Stimulated activated CD4-positive, alpha-beta T cell treated with anti-CD3 and anti-CD28 coated beads, Interleukin-12 subunit alpha, Interleukin-12 subunit beta, amount 100 ng/mL, for 4 hours (primary cell): ENCODE data around the gene ORAI2.

Source experiments
- DNase-seq: peaks from one replicate; pipeline ENCODE4 v3.0.0-alpha.2; 2020

ORAI2 gene

DNA sequence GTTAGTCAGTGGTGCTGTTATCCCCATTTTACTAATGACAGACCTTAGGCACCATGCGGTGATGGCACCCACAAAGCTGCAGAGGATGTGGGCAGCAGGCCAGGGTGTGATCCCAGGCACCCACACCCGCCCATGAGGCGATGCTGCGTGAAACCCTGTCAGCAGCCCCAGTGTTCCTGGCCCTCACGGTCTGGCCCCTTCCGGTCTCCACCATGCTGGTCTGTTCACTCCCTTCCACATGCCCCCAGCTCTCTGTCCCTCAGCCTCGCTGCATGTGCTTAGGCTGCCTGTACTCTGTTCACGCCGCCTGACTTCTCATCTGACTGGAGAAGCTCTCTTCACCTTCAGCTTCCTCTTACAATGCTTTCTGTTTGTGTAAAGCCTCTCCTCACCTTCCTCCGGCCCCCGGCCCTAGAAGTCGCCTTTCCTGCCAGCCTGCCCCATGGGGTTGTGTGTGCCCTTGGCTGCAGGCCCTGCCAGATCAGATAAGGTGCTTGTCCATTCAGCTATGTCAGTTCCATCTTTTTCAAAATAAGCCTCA, 17.6 kb upstream of the ORAI2 start:
- peak; percentile 46 for DNase-seq

DNA sequence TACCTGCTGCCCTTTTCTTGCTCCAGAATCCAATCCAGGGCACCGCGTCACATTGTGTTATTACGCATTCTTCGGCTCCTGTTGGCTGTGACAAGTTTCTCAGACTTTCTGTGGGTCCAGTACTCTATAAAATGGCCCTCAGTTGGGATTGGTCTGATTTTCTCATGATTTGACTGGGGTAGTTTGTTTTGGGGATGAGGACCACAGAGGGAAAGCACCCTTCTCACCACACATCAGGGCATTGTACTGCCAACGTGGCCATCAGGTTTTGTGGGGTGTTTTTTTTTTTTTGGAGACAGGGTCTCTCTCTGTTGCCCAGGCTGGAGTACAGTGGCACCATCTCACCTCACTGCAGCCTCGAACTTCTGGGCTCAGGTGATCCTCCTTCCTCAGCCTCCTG, 17.0 kb upstream of the ORAI2 start:
- DNase-seq: no peak

DNA sequence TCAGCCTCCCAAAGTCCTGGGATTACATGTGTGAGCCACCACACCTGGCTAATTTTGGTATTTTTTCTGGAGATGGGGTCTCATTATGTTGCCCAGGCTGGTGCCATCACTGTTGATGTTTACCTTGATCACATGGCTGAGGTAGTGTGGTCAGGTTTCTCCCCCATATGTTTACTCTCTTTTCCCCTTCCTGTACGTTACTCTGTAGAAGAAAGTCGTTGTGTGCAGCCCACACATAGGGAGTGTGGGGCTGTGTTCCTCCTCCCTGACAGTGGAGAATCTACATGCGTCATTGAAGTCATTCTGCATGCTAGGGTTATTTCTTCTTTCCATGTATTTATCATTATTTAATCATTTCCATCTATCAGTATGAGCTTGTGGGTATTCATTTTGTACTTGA, 16.3 kb upstream of the ORAI2 start:
- DNase-seq: no peak

DNA sequence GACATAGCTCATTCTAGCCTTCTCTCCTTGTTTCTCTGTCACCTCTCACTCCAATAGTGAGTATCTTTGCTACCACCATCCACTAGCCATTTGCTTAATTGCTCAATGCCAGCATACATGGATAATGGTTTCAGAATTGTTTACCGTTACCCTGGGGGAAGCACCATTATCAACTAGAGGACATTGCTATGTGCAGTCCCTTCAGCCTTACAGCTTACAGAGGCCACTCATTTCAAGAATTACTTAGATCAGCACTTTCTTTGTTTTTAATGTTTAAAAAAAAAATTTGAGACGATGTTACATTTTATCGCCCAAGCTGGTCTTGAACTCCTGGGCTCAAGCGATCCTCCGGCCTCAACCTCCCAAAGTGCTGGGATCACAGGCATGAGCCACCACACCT, 14.8 kb upstream of the ORAI2 start:
- no peak for DNase-seq

DNA sequence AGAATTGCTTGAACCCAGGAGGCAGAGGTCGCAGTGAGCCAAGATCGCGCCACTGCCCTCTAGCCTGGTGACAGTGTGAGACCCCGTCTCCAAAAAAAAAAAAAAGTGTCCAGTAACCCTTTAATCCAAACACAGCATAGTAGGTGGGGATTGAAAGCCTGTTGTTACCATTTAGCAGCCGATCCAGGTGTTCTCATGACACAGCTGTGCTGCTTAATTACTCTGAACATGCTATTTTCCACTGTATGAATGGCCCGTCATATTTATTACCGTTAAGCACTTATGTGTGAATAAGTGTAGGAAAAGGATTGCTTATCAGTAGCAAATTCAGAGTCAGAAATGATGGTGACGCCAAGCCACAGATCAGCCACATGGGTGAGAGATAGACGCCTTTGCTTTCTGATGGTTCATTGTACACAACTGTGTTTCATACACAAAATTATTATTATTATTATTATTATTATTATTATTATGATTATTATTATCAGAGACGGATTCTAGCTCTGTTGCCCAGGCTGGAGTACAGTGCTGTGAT, 11.6 kb upstream of the ORAI2 start:
- no peak for DNase-seq

DNA sequence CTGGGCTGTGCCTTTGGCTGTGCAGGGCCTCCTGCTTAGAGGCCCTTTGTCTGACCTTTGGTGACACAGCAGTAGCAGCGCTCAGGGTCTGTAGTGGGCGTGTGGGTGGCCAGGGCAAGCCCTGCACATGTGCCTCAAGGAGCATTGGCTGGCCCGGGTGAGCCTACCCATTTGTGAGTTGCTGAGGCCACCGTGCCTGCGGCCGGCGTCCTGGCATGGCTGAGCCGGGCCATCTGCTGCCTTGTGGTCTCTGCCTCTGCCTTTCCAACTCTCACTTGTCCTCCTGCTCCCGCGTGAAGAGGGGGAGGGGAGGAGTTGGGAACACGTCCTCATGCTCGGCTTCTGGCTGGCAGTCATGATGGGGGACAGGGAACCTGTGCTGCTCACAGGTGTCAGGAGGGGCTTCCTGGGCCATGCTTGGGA, 9.2 kb upstream of the ORAI2 start:
- DNase-seq: no peak

DNA sequence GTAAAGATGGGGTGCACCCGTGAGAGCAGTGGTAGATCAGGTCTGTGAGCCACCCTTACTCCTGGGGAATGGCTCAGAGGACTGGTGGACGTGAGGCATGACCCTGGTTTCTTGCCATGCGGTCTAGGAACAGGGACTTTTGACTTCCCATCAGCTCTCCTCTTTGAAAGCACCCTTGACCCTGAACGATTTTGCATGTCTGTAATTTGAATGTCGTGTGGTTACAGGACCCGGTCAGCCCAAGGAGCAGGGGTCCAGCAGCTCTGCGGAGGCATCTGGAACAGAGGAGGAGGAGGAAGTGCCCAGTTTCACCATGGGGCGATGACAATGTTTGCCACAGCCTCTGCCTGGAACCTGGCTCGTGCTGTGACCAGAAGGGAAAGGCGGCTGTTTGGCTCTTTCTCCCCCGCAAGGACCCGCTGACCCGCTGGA, 8.6 kb upstream of the ORAI2 start:
- no peak for DNase-seq

DNA sequence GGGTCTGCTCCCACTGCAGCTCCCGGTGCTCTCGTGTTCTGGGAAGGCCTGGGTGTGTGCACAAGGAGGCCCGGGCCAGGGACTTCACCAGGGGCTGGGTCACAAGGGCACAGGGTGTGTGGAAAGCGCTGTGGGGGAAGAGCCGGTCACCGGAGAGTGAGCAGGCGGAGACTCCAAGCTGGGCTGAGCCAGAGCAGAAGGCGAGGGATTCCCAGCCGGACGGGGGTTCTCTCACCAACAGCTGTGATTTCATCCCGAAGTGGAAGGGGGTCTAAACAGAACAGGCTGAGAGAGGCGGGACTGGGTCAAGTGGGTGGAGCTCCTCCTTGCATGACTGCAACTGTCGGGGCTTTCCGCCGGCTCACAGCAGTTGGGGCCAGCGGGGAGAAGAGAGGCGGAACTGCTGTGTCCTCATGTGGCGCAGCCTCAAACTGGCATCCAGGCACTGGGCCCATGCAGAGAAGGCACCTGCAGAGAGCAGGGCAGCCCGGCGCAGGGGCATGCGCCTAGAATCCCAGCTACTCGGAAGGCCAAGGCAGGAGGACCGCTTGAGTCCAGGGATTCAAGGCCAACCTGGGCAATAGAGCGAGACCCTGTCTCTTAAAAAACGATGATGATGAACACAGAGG, 7.6 kb upstream of the ORAI2 start:
- DNase-seq: peak; percentile 75

DNA sequence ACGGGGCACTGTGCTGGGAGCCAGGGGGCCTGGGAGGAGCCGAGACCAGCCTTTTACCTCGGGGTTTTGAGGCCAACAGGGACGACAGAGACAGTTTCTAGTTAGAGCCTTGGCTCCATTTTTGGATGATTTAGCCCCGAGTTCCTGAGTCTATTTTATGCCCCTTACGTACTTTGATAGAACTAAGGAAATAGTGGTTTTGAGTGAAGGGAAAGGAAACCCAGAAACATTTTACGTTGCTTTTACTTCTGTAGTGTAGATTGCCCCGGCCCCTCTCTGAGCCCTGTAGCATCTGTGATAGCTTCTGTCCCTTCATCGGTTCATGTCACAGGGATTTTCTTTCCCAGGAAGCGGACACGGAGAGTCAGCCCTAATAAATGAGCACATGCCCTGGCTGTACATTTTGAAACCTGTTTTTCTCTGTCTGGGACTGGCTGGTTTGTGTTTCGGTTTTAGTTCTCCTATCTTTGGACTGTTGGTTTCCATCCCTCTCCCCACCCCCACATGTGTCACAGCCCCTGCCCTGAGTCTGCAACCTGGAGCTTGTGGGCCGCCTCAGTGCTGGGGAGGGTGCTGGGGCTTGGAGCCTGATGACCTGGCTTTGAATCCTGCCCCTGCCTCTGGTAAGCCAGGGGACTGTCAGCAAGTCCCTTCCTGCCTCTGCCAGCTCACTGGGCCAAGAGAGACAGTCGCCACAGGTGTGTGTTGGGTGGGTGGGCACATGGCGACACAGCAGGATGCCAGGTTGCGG, 6.9 kb upstream of the ORAI2 start:
- DNase-seq: peak; percentile 59

DNA sequence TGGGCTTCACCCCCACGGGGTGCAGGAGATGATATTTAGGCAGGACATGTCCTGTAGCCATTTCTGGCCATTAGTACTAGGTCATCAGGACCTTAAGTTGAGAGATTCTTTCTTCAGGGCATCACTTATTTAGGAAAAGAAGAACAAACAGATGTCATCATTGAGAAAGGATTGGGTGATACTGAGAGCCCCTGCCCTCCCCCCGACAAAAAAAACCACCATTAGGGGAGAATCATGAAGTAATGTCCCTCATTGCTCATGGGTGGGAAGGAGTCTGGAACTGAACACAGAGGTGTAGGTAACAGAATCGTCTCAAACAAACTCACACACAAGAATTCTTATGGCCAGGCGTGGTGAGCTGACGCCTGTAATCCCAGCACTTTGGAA, 6.4 kb upstream of the ORAI2 start:
- DNase-seq: no peak

DNA sequence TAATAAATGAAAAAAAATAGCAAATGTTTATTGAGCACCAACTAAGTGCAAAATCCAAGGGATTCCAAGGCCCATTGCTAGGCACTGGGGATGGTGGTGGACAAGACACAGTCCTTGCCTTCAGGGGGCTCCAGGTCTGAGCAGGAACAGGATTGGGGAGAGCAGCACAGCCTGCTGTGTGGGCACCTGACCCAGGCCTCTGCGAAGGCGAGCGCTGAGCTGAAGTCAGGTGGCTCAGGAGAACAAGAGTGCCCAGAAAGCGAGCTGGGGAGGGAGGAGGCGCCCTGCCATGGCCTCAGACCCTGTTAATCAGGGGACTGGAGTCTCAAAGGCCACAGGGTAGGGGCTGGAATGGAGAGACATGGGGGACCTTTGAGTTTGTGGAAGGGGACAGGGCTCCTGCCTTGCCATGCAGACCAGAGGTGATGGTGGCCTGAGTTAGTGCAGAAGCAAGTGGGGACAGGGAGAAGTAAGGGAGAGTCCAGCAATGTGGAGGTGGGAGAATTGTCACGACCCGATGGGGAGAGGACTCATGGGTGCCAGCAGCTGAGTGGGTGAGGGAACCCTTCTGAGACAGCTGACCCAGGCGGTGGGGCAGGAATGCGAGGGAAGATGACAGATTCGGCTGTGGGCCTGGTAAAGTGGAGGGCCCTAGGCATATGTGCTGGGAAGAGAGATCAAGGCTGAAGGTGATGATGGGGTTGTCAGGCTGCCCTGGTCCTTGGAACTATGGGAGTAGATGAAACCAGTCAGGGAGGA, 4.1 kb upstream of the ORAI2 start:
- DNase-seq: no peak

DNA sequence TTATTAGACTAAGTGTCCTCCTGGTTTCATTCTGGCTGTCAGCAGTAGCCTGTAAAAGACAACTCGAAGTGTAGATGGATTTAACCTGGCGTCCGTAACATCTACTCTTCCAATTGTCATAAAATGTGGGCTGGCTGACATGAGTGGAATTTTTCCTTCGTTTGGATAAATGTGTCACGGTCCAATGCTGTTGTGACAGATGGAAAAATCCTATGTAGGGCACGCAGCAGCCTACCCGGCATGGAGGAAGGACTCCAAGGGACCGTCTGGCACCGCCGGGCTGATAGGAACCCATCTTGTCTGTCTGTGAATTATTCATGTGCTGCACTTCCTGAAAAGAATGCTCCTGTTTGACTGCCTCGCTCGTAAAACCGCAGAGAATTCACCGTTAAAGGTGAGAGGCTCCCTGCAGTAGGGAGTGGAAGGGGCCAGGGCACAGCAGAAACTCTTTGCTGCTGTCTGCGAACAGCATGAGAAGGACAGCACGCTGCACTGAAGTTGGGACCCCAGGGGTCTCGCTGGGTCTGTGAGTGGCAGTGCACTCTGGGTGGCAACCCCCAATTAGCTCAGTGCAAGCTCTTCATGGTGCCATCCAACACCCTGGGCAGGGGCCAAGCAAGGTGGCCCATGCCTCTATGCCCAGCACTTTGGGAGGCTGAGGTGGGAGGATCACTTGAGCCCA, 1.6 kb upstream of the ORAI2 start:
- DNase-seq: peak; percentile 46

DNA sequence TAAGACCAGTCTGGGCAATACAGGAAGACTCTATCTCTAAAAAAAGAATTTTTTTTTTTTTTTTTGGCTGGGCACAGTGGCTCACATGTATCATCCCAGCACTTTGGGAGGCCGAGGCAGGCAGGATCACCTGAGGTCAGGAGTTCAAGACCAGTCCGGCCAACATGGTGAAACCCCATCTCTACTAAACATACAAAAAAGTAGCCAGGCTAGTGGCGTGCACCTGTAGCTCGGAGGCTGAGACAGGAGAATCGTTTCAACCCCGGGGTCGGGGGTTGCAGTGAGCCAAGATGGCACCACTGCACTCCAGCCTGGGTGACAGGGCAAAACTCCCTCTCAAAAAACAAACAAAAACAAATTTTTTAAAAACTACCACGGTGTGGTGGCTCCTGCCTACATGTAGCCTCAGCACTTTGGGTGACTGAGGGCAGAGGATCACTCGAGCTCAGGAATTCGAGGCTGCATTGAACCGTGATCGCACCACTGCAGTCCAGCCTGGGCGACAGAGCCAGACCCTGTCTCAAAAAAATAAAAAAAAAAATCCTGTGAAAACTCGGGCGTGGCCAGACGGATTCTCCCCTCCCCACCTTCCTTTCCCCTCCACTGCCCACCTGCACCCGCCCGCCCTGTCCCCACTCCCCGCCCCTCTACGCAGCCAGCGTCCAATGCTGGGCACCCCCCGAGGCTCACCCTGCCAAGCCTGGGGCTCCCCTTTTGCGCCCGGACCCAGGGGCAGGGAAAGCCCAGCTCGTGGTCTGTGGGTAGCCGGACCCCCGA, 745 bp upstream of the ORAI2 start:
- no peak for DNase-seq

DNA sequence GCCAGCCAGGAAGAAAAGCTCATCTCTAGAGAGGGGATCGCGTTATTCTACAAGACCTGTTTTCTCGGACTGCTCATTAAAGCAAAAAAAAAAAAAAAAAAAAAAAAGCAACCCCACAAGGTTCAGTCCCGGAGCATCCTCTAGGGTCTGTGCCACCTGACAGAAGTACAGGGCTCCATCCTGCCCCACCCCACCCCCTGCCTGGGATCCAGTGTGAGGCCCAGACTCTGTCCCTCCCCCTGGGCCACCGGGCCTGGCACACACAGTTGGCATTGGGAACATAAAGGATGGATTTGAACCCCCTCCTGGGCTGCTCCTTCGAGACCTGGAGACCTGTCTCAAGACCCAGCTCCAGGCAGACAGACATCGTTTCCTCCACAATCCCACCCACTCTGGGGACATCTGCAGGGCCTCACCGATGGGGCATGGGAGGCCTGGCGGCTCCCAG, 688 bp downstream of the ORAI2 start:
- no peak for DNase-seq

DNA sequence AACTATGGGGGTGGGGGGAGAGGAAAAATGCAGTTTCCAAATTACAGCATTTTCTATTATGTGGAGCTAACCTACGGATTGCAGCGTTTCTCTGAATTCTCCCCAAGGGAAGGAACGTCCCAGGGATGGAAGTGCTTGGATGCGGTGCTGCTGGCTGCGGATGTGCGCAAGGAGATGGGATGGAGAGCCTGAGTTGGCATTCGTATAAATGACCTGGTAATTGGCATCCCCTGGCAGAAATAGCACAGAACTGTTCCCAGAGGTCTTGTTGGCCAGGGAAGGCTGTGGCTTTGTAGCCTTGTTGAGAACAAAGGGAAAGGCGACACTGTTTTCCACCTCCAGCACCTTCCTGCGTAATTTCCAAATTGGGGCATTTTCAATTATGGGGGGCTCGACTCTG, 2.7 kb downstream of the ORAI2 start:
- no peak for DNase-seq

DNA sequence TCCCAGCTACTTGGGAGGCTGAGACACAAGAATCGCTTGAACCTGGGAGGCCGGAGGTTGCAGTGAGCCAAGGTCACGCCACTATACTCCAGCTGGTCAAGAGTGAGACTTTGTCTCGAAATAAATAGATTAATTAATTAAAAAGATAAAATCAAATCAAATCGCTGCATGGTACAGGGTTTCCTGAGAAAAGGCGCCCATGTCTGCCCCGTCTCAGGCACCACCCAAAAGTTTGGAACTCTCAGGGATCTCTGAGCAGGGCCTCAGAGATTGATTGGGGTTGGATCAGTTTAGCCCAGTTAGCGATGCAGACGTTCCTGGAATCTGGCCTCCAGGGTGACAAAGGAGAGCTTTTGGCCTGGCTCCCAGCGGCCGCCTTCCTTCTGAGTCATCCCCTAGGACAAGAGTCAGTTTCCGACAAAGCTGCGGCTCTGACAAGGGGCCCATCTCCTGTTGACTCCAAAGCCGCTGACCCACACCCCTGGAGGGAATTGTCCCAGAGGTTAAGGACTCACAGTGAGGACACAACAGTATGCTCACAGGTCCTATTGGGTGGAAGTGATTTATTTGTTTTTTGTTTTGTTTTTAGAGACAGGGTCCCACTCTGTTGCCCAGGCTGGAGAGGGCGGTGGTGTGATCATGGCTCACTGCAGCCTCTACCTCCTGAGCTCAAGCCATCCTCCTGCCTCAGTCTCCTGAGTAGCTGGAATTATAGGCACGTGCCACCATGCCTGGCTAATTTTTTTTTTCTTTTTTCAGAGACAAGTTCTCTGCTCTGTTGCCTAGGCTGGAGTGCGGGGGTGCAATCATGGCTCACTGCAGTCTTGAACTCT, 6.8 kb downstream of the ORAI2 start:
- DNase-seq: no peak

DNA sequence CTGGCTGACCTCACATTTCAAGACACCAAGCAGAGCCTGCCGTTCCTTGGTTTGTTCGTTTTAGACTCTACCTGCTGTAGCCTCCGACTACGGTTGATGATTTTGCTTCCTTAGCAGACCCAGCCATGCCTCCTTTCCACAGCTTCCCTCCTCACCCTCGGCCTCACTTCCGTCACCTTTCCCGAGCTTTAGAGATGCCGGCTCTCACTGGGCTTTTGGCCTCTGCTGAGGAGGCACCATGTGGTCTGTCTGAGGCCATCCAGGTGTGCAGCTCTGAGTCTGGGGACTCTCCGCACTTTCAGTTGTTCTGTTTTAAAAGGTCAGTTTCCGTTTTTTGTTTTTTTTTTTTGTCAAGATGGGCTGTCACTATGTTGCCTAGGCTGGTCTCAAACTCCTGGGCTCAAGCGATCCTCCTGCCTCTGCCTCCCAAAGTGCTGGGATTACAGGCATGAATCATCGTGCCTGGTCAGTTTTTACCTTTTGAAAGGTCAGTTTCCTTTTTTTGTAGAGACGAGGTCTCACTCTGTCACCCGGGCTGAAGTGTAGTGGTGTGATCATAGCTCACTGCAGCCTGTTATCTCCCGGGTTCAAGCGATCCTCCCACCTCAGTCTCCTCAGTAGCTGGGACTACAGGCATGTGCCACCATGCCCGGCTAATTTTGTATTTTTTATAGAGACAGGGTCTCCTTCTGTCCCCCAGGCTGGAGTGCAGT, 11.7 kb downstream of the ORAI2 start:
- DNase-seq: no peak

DNA sequence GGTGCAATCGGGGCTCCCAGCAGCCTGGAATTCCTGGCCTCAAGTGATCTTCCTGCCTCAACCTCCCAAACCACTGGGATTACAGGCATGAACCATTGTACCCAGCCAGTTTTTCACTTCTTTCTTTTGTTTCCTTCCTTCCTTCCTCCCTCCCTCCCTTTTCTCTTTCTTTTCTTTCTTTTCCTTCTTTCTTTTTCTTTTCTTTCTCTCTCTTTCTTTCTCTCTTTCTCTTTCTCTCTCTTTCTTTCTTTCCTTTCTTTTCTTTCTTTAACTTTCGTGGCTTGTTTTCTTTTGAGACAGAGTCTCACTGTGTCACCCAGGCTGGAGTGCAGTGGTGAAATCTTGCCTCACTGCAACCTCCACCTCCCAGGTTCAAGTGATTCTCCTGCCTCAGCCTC, 12.3 kb downstream of the ORAI2 start:
- no peak for DNase-seq

DNA sequence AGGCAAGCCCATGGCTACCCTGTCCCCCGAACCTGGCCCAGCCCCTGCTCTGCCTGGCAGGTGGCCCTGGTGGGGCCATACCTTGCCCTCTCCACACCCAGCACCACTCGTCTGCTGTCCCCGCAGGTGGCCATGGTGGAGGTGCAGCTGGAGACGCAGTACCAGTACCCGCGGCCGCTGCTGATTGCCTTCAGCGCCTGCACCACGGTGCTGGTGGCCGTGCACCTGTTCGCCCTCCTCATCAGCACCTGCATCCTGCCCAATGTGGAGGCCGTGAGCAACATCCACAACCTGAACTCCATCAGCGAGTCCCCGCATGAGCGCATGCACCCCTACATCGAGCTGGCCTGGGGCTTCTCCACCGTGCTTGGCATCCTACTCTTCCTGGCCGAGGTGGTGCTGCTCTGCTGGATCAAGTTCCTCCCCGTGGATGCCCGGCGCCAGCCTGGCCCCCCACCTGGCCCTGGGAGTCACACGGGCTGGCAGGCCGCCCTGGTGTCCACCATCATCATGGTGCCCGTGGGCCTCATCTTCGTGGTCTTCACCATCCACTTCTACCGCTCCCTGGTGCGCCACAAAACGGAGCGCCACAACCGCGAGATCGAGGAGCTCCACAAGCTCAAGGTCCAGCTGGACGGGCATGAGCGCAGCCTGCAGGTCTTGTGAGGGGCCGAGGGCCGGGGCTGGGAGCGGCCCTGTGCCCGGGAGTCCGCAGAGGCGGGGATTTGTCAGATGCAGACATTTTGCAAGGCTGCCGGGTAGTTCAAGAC, 13.2 kb downstream of the ORAI2 start:
- no peak for DNase-seq

DNA sequence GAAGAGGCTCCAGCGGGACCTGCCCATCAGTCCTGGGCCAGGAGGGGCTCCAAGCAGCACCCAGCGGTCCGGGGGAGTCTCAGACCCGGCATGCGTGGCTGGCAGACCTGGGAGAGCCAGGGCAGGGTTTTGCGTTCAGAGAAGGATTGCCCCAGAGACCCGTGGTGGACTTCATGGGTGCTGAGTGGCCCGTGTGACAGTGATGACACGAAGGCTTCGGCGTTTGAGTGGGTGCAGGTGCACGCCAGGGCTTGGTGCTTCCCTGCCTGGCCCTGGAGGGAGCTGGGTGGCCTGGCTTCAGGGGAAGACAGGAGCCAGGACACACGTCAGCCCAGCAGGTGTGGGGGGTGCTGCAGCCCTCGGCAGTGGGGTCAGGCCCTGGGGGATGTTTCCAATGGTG, 13.9 kb downstream of the ORAI2 start:
- no peak for DNase-seq
